MCF 10A (cell line): ENCODE measurements around the gene CCDC33. TPM values are rescaled to one million over a fixed set of nuclear protein-coding genes. Genes with fewer than 3 reads are reported as not detected.

Experiments used
- BruUV-seq: library from RNA; stranded (reverse); fragments of 400-500 nt; replicated peaks from 2 replicates; lab custom pipeline; 2021; lab: Mats Ljungman, UMichigan
- CTCF ChIA-PET: fragments of 300-600 bp; sonication (Branson Sonifier 250); formaldehyde crosslinking; extraction: SDS; loops from one replicate; lab custom pipeline; 2021; ENCODE audit warnings: antibody characterized with exemption, inconsistent platforms; lab: Yijun Ruan, JAX
- POLR2A ChIA-PET: fragments of 300-600, 350-650 bp; sonication (Branson Sonifier 250); formaldehyde crosslinking; extraction: SDS; loops from one replicate; lab custom pipeline; 2020; ENCODE audit warnings: antibody characterized with exemption, inconsistent platforms; lab: Yijun Ruan, JAX
- DNase-seq: peaks from one replicate; pipeline ENCODE4 v3.0.0-alpha.2; 2018; ENCODE audit not compliant: unreplicated experiment
- H3K27ac Mint-ChIP-seq: one replicate; pipeline ENCODE4 v1.8.0; 2022; ENCODE audit warnings: mild to moderate bottlenecking, low read depth, mixed read lengths; ENCODE audit not compliant: unreplicated experiment
- H3K27me3 Mint-ChIP-seq: one replicate; pipeline ENCODE4 v1.8.0; 2022; ENCODE audit warnings: mixed read lengths; ENCODE audit not compliant: insufficient read depth, unreplicated experiment
- H3K36me3 Mint-ChIP-seq: one replicate; pipeline ENCODE4 v1.8.0; 2022; ENCODE audit warnings: mild to moderate bottlenecking, moderate library complexity, mixed read lengths; ENCODE audit not compliant: insufficient read depth, unreplicated experiment
- H3K4me1 Mint-ChIP-seq: one replicate; pipeline ENCODE4 v1.8.0; 2022; ENCODE audit warnings: mixed read lengths; ENCODE audit not compliant: insufficient read depth, unreplicated experiment
- H3K4me3 Mint-ChIP-seq: one replicate; pipeline ENCODE4 v1.8.0; 2022; ENCODE audit warnings: mild to moderate bottlenecking, moderate library complexity, mixed read lengths; ENCODE audit not compliant: unreplicated experiment
- H3K9me3 Mint-ChIP-seq: one replicate; pipeline ENCODE4 v1.8.0; 2022; ENCODE audit warnings: mixed read lengths; ENCODE audit not compliant: unreplicated experiment
- intact Hi-C: fragments of 100-400 bp; cut with micrococcal nuclease; formaldehyde crosslinking; loops from 2 replicates; pipeline ENCODE4 v1.14.1; 2022
- total RNA-seq: library from RNA; stranded (reverse); gene quantifications from 2 replicates; pipeline ENCODE4 v1.2.3, GENCODE V29; 2022
- TF ChIP-seq, protein P1 (sequence below): fragments of 200-600 bp; IDR thresholded peaks from one replicate; pipeline ENCODE4 v1.8.0; 2022; ENCODE audit warnings: antibody characterized with exemption, mild to moderate bottlenecking; ENCODE audit not compliant: unreplicated experiment

Gene CCDC33
- total RNA-seq, 1 experiment from 2014 or later = not detected

DNA sequence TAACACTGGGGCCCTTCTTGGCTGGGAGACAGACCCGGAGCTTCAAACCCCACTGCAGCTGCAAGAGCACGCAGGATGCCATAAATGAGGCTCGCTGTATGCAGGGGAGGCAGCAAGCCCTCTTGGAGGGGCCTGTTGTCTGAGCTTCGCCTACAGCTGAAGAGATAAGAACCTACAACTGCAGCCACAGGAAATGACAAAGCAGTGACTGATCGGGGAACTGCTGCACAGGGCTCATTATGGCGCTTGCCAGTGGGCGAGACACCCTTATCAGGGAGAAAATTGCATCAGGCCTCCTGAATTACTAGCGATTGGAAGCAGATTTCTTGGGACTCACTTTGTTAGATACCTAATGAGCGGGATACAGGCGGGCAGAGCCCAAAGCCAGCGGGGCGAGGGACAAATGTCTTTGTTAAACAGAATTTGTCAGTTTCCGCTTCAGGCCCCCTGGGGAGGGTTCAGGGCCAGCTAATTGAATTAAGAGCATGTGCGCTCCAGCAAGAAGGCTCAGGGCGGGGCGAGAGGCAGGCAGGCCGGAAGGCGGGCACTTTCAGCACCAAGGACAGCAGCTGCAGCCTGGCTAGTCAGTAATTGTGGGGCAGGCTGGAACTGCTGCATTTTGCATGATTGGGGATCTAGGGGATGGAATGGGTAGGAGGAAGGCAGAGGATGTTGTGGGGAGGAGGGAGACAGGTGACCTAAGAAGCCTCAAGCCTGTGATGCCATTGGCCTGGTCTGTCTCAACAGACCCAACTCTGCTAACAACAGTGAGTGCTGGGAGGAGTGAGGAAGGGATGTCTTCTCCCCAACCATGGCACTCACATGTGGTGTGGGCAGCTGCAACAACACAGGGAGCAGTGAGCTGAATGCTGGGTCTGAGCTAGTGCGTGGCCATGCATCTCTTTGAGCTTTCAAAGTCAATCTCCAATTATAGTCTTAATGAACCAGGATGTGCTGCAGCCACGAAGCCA is 55.3 kb downstream of the CCDC33 start:
- H3K36me3 Mint-ChIP-seq = no peaks in the 10 kb centered on the region
- H3K27me3 Mint-ChIP-seq = peaks cover 57% of the 10 kb centered on the region
- ChIA-PET POLR2A (no interaction called here), CTCF (interaction anchor here (0.6 to 1.0 kb wide), 4 partner anchors 16 to 403 kb away, joined by 3 to 5 read pairs (median 4); no protein-coding TSS in a partner anchor)
- no peak overlapping the region for H3K27ac Mint-ChIP-seq
- H3K4me3 Mint-ChIP-seq = no peak overlapping the region
- intact Hi-C loops = no loop called here
- no peaks in the 10 kb centered on the region for H3K4me1 Mint-ChIP-seq
- no TSS peak for BruUV-seq
- DNase-seq = peak; percentile 69
- H3K9me3 Mint-ChIP-seq = no peaks in the 10 kb centered on the region
- TF ChIP-seq, protein P1, sequence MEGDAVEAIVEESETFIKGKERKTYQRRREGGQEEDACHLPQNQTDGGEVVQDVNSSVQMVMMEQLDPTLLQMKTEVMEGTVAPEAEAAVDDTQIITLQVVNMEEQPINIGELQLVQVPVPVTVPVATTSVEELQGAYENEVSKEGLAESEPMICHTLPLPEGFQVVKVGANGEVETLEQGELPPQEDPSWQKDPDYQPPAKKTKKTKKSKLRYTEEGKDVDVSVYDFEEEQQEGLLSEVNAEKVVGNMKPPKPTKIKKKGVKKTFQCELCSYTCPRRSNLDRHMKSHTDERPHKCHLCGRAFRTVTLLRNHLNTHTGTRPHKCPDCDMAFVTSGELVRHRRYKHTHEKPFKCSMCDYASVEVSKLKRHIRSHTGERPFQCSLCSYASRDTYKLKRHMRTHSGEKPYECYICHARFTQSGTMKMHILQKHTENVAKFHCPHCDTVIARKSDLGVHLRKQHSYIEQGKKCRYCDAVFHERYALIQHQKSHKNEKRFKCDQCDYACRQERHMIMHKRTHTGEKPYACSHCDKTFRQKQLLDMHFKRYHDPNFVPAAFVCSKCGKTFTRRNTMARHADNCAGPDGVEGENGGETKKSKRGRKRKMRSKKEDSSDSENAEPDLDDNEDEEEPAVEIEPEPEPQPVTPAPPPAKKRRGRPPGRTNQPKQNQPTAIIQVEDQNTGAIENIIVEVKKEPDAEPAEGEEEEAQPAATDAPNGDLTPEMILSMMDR = no peak

DNA sequence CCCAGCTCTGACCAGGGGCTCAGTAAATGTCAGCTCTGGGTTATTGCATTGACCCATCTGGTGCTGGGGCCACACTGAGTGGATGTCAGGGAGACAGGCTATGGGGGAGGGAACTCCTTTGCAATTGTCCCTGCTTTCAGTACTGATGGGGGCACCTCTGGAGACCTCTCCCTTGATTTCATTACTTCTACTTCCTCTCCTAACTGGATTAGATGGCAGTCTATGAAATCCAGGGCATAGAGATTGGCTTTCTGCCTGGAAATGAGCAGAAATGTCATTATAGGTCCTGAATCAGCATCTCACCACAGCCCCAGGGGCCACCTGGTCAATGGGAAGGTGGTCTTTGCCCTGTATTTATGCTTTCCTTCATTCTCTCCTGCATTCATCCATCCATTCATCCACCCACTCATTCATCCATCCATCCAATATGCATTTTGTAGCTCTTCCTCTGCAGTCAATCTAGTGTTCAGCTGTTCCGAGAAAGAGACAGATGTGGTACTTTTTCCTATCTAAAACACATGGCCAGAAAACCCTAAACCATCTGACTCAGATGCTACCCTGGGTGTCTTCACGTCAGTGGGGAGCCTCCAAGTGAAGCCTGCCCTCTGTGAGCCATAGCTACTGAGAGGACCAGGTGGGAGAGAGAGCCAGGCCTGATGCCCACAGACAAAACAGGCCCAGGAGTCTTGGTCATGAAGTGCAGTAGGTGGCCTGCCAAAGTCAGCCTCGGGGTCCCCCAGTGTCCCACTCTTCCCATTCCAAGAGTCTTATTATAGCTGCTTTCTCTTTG is 57.1 kb downstream of the CCDC33 start:
- Mint-ChIP-seq H3K9me3 (no peaks in the 10 kb centered on the region), H3K36me3 (no peaks in the 10 kb centered on the region), H3K27me3 (peaks cover 49% of the 10 kb centered on the region), H3K4me1 (no peaks in the 10 kb centered on the region), H3K4me3 (no peak overlapping the region), H3K27ac (no peak overlapping the region)
- BruUV-seq = no TSS peak
- POLR2A ChIA-PET = no interaction called here
- TF ChIP-seq, protein P1 = no peak
- CTCF ChIA-PET = interaction anchor here (0.5 to 0.7 kb wide), 4 partner anchors 8 to 54 kb away, joined by 3 read pairs; no protein-coding TSS in a partner anchor
- no peak for DNase-seq
- intact Hi-C loops = no loop called here

DNA sequence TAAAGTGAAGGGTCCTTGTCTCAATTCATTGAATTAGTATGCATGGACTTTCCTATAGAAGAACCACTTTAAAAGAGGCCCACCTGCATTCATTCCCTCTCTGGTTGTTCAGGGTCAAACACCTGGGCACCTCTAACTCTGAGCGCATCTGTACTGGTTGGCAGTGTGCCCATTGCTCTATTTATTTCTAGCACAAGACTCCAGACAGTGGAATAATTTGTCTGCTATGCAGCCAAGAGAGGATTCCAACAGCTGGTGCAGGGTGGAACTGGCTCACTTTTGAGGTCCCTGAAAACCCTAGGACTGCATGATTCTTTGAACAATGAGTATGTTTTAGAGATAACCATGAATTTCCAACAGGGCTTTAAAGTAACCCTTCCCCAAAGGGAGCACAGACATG is 57.9 kb downstream of the CCDC33 start:
- Mint-ChIP-seq H3K4me1 (no peaks in the 10 kb centered on the region), H3K36me3 (no peaks in the 10 kb centered on the region), H3K27me3 (peaks cover 47% of the 10 kb centered on the region), H3K27ac (no peak overlapping the region), H3K9me3 (no peaks in the 10 kb centered on the region), H3K4me3 (no peak overlapping the region)
- POLR2A ChIA-PET = no interaction called here
- TF ChIP-seq, protein P1 = no peak
- intact Hi-C loops = no loop called here
- no TSS peak for BruUV-seq
- CTCF ChIA-PET = interaction anchor here (0.5 kb wide), 1 partner anchor 9 kb away, joined by 3 read pairs; no protein-coding TSS in a partner anchor
- DNase-seq = no peak

DNA sequence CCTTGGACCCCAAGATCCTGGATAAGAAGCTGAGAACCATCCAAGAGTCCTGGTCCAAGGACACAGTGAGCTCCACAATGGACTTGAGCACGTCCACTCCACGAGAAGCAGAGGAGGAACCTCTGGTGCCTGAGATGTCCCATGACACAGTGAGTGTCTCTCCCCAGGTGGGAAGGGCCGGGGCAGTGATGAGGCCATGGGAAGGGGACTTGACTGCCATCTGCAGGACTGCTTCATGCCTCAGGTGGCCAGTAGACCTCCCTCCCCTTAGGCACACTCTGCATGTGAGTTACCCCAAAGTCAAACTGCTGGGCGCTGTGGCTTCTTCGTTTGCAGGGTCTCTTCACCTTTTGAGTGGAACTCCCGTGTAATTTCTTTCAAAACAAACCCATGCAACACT is 59.7 kb downstream of the CCDC33 start:
- DNase-seq = no peak
- no peaks in the 10 kb centered on the region for H3K9me3 Mint-ChIP-seq
- no peak overlapping the region for H3K27ac Mint-ChIP-seq
- TF ChIP-seq, protein P1 = no peak
- ChIA-PET CTCF (no interaction called here), POLR2A (interaction anchor here (0.6 kb wide), 1 partner anchor 94 kb away, joined by 4 read pairs; no protein-coding TSS in a partner anchor)
- H3K4me1 Mint-ChIP-seq = no peaks in the 10 kb centered on the region
- BruUV-seq = no TSS peak
- no peaks in the 10 kb centered on the region for H3K36me3 Mint-ChIP-seq
- peaks cover 49% of the 10 kb centered on the region for H3K27me3 Mint-ChIP-seq
- H3K4me3 Mint-ChIP-seq = no peak overlapping the region
- intact Hi-C loops = no loop called here
